Activated T-cell treated with anti-CD3 and anti-CD28 coated beads, Interleukin-2, amount 50 U/mL, for 1 hour (primary cell): ENCODE data around the gene C15orf40.
"Not testable (repeated sequence)": the region's sequence is repeated elsewhere in the genome, so short reads cannot be mapped to it uniquely, and the experiment has no call there.

ENCODE experiments used
- DNase-seq: peaks from one replicate; pipeline ENCODE4 v3.0.0-alpha.2; 2020

C15orf40 gene

GRCh38 chr15:82950746-82951370 is 60.6 kb downstream of the C15orf40 start:
- no peak for DNase-seq

GRCh38 chr15:82950295-82950694 is 61.1 kb downstream of the C15orf40 start:
- DNase-seq = no peak

GRCh38 chr15:82946155-82946701 is 65.2 kb downstream of the C15orf40 start:
- no peak for DNase-seq

GRCh38 chr15:82945326-82945725 is 66.1 kb downstream of the C15orf40 start:
- no peak for DNase-seq

- DNase-seq = no peak
These were observed 66.6 kb downstream of the C15orf40 start for GRCh38 chr15:82944821-82945220.

- DNase-seq = no peak
These were observed 67.4 kb downstream of the C15orf40 start for GRCh38 chr15:82944056-82944455.

- no peak for DNase-seq
These were observed 68.3 kb downstream of the C15orf40 start for GRCh38 chr15:82943176-82943575.

- no peak for DNase-seq
These were observed 68.7 kb downstream of the C15orf40 start for GRCh38 chr15:82942691-82943090.

GRCh38 chr15:82939678-82940077 is 71.8 kb downstream of the C15orf40 start:
- not testable (repeated sequence) for DNase-seq
